Nephron (organoid): Measurements from ENCODE around the gene OR6Y1.

Source experiments
- H3K27ac Mint-ChIP-seq, 3 experiments: 2 replicates each; pipeline ENCODE4 v1.8.0; 2020; ENCODE audit warnings: mixed read lengths in 3 of 3, mild to moderate bottlenecking in 2 of 3, moderate library complexity in 1 of 3
- H3K27me3 Mint-ChIP-seq: 2 replicates; pipeline ENCODE4 v1.8.0; 2021; ENCODE audit warnings: low read depth, mild to moderate bottlenecking, moderate library complexity, mixed read lengths
- H3K36me3 Mint-ChIP-seq: 2 replicates; pipeline ENCODE4 v1.8.0; 2020; ENCODE audit warnings: low read depth, mixed read lengths
- H3K4me1 Mint-ChIP-seq: 2 replicates; pipeline ENCODE4 v1.8.0; 2020; ENCODE audit warnings: mixed read lengths
- H3K4me3 Mint-ChIP-seq, 3 experiments: 2 replicates each; pipeline ENCODE4 v1.8.0; 2020; ENCODE audit warnings: mild to moderate bottlenecking in 3 of 3, mixed read lengths in 3 of 3, moderate library complexity in 2 of 3
- H3K9me3 Mint-ChIP-seq: 2 replicates; pipeline ENCODE4 v1.8.0; 2020; ENCODE audit warnings: mixed read lengths
- CTCF ChIP-seq, 3 experiments: fragments of 200-600 bp; sonication (generic); IDR thresholded peaks; one replicate each; pipeline ENCODE4 v1.5.0; 2021; ENCODE audit warnings: antibody characterized with exemption in 3 of 3; ENCODE audit not compliant: unreplicated experiment in 3 of 3

The OR6Y1 gene

DNA sequence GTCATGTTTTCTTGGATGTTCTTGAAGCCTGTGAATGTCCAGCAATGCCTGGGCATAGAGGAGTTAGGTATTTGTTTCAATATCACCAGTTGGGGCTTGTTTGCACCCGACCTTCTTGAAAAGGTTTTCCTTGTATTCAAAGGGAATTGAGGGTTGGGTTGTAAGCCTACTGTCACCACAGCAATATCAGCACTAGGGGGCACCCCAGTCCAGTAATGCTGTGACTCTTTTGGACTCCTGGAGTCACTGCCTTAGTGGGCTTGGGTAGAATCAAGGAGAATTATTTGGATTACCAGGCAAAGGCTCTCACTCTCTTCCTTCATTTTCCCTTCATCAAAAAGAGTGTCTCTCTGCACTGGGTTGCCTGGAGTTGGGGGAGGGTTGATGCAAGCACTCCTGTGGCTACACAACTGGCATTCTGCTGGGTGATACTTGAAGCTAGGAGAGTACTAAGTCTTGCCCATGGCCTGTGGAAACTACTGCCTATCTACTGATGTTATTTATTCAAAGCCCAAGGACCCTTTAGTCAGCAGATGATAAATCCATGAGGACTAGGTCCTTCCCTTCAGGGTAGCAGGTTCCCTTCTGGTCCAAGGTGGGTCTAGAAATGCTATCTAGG, 47.7 kb downstream of the OR6Y1 start:
- H3K9me3 Mint-ChIP-seq: no peaks in the 10 kb centered on the region
- no peak overlapping the region for H3K4me3 Mint-ChIP-seq
- no peaks in the 10 kb centered on the region for H3K36me3 Mint-ChIP-seq
- H3K27me3 Mint-ChIP-seq: no peaks in the 10 kb centered on the region
- peak; percentile 40 to 55 (median 44) for TF ChIP-seq CTCF (IDR thresholded peaks at IDR 0.05; ENCODE audit: unreplicated experiment in 3 of 3)
- no peak overlapping the region for H3K27ac Mint-ChIP-seq
- peaks cover 16% of the 10 kb centered on the region for H3K4me1 Mint-ChIP-seq

- Mint-ChIP-seq H3K27ac (no peak overlapping the region), H3K4me3 (no peak overlapping the region), H3K27me3 (no peaks in the 10 kb centered on the region), H3K36me3 (no peaks in the 10 kb centered on the region), H3K9me3 (no peaks in the 10 kb centered on the region), H3K4me1 (no peaks in the 10 kb centered on the region)
- TF ChIP-seq CTCF (IDR thresholded peaks at IDR 0.05; ENCODE audit: unreplicated experiment in 3 of 3): peak; percentile 42 to 48 (median 45)
Measured at GRCh38 chr1:158496374-158496773, 57.8 kb downstream of the OR6Y1 start.

GRCh38 chr1:158494796-158495195, 59.4 kb downstream of the OR6Y1 start:
- no peak for TF ChIP-seq CTCF (IDR thresholded peaks at IDR 0.05; ENCODE audit: unreplicated experiment in 3 of 3)
- no peaks in the 10 kb centered on the region for H3K4me1 Mint-ChIP-seq
- H3K36me3 Mint-ChIP-seq: no peaks in the 10 kb centered on the region
- H3K27me3 Mint-ChIP-seq: no peaks in the 10 kb centered on the region
- H3K9me3 Mint-ChIP-seq: no peaks in the 10 kb centered on the region
- H3K4me3 Mint-ChIP-seq: no peak overlapping the region
- H3K27ac Mint-ChIP-seq: no peak overlapping the region
